Skeletal muscle satellite cell (primary cell): ENCODE results near the gene YDJC.
A peak's percentile ranks its signal among the peaks of the same experiment; 100 is the strongest.

Source experiments
- H3K27me3 ChIP-seq: 2 replicates; pipeline ENCODE4 v1.7.0; 2013; ENCODE audit warnings: low read length; ENCODE audit not compliant: control insufficient read depth, insufficient read depth
- H3K36me3 ChIP-seq: 2 replicates; pipeline ENCODE4 v1.7.0; 2013; ENCODE audit warnings: mild to moderate bottlenecking, control low read depth, low read length; ENCODE audit not compliant: insufficient read depth
- H3K4me1 ChIP-seq: 2 replicates; pipeline ENCODE4 v1.7.0; 2013; ENCODE audit warnings: low read length; ENCODE audit not compliant: control insufficient read depth, insufficient read depth
- H3K4me2 ChIP-seq: 2 replicates; pipeline ENCODE4 v1.7.0; 2013; ENCODE audit warnings: mild to moderate bottlenecking, low read length
- H3K4me3 ChIP-seq: 2 replicates; pipeline ENCODE4 v1.7.0; 2013; ENCODE audit warnings: low read length
- H3K9ac ChIP-seq: 2 replicates; pipeline ENCODE4 v1.7.0; 2013; ENCODE audit warnings: mild to moderate bottlenecking, low read depth, low read length, moderate library complexity
- H3K9me3 ChIP-seq: replicated peaks from 2 replicates; pipeline ENCODE4 v1.7.0; 2013; ENCODE audit warnings: mild to moderate bottlenecking, control low read depth, low read length

The YDJC gene

DNA sequence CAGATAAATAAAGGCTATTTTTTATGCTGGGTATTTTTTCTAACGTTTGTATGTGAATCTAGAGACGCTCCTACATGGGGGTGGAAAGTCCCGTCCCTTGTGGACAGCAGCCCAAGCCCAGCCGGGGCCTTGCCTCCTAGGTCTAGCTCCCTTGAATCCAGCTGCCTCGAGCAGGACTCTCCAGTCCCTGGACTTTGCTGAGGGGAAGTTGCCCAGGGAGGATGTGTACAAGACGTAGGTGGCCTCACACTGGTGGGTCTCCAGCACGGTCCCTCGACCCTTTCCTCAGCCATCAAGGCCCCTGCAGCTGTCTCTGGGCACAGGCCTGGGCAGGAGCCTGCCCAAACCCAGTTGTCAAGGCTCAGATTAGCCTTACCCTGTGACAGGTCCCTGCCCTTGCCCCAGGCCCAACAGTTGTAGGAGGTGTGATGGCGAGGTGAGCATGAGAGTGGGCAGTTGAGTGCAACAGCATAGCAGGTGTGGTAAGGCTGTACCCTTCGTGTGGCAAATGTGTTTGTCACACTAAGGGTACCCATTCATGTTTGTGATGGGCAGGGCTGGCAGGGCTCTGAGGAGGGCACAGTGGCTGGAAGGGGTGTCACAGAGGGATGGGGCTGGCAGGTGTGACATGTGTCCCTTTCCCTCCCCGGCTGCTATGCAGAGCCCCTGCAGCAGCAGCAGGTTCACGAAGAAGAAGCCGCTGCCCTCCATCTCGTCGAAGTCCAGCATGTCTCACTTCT is 6.1 kb upstream of the YDJC start:
- Histone ChIP-seq H3K27me3 (no peaks in the 10 kb centered on the region), H3K4me2 (no peak overlapping the region), H3K9me3 (no peaks in the 10 kb centered on the region), H3K4me3 (no peak overlapping the region), H3K9ac (no peak overlapping the region), H3K36me3 (no peaks in the 10 kb centered on the region), H3K4me1 (no peaks in the 10 kb centered on the region)

DNA sequence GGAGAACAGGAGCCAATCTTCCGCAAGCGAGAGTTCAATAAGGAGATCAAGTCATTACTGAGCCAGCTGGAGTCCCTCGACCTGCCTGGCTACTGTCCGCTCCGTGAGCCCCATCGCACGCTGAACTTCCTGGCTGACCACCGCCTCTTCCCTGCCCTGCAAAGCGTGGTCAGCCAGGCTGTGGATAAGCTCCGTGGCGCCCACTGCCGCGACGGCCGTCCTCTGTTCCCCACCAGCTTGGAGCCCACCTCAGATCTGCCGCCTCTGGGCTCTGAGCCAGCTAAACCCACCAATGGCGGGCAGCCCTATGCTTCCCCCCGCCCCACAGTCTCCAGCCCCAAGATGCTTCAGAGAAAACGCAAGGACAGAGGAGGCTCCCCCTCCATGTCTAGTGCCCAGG is 5.0 kb upstream of the YDJC start:
- Histone ChIP-seq H3K4me3 (no peak overlapping the region), H3K9ac (no peak overlapping the region), H3K27me3 (no peaks in the 10 kb centered on the region), H3K9me3 (no peaks in the 10 kb centered on the region), H3K4me2 (no peak overlapping the region), H3K4me1 (no peaks in the 10 kb centered on the region), H3K36me3 (no peaks in the 10 kb centered on the region)

DNA sequence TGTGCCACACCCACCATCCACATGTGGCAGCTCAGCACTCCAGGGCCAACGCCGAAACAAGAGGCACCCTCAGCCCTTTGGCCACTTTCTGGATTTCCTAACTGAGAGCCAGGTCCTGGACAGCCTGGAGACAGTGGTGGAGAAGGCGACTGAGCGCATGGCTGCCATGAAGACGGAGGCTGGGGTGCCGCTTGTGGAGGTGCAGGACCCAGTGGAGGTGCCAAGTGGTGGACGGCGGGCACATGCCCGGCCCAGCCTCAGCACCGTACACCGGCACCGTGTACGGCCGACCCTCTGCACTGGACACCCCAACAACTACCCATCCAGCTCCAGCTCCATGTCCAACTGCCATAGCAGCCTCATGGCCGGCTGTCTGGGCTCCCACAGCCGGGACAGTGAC is 4.3 kb upstream of the YDJC start:
- H3K27me3 ChIP-seq: no peaks in the 10 kb centered on the region
- H3K4me2 ChIP-seq: no peak overlapping the region
- H3K4me3 ChIP-seq: no peak overlapping the region
- no peak overlapping the region for H3K9ac ChIP-seq
- no peaks in the 10 kb centered on the region for H3K36me3 ChIP-seq
- H3K4me1 ChIP-seq: peaks cover 2% of the 10 kb centered on the region
- no peaks in the 10 kb centered on the region for H3K9me3 ChIP-seq

DNA sequence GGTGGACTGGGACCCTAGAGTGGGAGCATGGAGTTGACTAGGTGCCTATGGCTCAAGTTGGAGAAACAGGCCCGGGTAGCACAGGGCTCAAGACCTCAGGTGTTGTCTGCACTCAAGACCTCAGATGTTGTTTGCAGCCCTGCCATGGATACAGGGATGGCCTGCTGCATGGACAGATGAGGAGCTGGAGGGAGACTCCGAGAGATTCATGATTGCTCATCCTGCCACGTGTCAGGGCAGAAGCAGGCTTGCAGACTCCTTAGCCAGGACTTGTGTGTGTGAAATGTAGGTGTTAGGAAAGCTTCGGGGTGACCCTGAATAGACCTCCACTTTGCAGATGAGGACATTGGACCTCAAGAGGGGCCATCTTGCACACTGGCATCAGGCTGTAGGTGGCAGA is 3.7 kb upstream of the YDJC start:
- no peak overlapping the region for H3K4me2 ChIP-seq
- H3K4me3 ChIP-seq: no peak overlapping the region
- no peaks in the 10 kb centered on the region for H3K36me3 ChIP-seq
- H3K27me3 ChIP-seq: no peaks in the 10 kb centered on the region
- H3K9me3 ChIP-seq: no peaks in the 10 kb centered on the region
- peaks cover 5% of the 10 kb centered on the region for H3K4me1 ChIP-seq
- H3K9ac ChIP-seq: no peak overlapping the region

DNA sequence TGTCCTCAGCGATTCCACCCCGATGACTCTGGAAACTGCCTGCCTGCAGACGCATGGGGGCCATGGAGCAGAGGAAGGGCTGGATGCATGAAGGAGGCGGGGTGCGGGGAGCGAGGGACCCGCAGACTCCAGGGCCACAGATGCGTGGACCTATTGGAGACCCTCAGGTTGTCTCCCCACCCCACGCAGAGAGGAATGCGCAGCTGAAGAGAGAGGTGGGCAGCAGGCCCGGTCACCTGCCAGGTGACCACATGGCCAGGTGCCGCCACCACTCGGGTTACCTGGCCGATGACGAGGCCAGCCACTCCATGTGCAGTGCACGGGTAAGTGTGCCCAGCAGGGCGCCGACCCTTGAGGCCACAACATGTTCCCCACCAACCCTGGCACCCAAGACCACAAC is 3.1 kb upstream of the YDJC start:
- Histone ChIP-seq H3K27me3 (no peaks in the 10 kb centered on the region), H3K9ac (no peak overlapping the region), H3K4me2 (no peak overlapping the region), H3K9me3 (no peaks in the 10 kb centered on the region), H3K36me3 (no peaks in the 10 kb centered on the region), H3K4me3 (no peak overlapping the region), H3K4me1 (peaks cover 5% of the 10 kb centered on the region)

DNA sequence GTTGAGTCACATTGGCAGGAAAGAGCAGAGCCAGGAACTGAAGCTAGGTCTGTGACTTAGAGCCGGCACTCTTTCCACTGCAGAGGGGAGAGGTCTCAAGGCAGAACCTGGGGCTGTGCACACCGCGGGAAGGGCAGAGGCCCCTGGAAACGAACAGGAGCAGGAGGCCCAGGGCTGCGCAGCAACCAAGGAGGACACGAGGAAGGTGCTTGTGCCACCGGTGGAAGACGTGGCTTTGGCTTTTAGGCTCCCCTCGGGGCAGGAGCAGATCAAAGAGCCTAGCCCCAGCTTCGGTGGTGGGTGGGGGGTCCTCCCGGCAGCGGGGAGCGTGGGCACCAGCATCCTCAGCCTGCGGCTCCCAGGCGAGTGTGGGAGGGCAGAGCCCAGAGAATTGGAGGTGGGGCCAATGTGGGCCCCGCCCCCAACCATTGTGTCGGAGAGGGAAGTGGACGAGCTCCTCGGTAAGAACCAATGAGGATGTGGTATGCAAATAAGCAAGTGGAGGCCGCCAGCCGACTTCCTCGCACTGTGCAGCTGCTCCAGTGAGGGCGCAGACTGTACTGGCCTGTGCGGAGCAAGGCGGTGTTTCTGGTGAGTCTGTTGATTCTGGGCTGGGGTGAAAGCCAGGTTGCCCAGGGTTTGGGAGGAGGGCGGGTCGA is 2.5 kb upstream of the YDJC start, which contains the start of gene CCDC116:
CCDC116 (plus strand) TSS at position 524 of the 659 bp plus-strand sequence. CDS start 422 bp downstream, outside the sequence.
- Histone ChIP-seq H3K4me1 (peaks cover 5% of the 10 kb centered on the region), H3K9me3 (no peaks in the 10 kb centered on the region), H3K4me2 (no peak within 1 kb of the TSS), H3K9ac (no peak within 1 kb of the TSS), H3K36me3 (no peaks in the 10 kb centered on the region), H3K27me3 (no peaks in the 10 kb centered on the region), H3K4me3 (no peak within 1 kb of the TSS)

DNA sequence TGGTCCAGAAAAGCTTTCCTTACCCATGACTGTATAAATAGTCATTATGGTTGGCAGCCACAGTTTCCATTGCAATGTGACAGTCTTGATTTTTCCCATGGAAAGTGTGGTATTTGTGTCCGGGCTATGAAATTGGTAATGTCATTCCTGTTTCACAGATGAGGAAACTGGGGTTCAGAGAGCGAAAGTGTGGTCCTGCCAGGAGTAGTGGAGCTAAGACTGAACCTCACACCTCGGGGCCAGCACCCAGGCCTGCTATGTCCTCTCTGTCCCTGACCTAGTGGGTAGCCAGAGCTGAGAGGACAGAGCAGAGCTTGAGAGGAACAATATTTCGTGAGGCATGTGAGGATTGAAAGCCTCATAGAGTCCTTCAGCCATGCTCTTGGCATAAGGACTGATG is 1.2 kb upstream of the YDJC start:
- no peaks in the 10 kb centered on the region for H3K9me3 ChIP-seq
- no peak overlapping the region for H3K4me3 ChIP-seq
- no peak overlapping the region for H3K4me2 ChIP-seq
- H3K36me3 ChIP-seq: peaks cover 4% of the 10 kb centered on the region
- peaks cover 5% of the 10 kb centered on the region for H3K4me1 ChIP-seq
- H3K27me3 ChIP-seq: no peaks in the 10 kb centered on the region
- no peak overlapping the region for H3K9ac ChIP-seq

DNA sequence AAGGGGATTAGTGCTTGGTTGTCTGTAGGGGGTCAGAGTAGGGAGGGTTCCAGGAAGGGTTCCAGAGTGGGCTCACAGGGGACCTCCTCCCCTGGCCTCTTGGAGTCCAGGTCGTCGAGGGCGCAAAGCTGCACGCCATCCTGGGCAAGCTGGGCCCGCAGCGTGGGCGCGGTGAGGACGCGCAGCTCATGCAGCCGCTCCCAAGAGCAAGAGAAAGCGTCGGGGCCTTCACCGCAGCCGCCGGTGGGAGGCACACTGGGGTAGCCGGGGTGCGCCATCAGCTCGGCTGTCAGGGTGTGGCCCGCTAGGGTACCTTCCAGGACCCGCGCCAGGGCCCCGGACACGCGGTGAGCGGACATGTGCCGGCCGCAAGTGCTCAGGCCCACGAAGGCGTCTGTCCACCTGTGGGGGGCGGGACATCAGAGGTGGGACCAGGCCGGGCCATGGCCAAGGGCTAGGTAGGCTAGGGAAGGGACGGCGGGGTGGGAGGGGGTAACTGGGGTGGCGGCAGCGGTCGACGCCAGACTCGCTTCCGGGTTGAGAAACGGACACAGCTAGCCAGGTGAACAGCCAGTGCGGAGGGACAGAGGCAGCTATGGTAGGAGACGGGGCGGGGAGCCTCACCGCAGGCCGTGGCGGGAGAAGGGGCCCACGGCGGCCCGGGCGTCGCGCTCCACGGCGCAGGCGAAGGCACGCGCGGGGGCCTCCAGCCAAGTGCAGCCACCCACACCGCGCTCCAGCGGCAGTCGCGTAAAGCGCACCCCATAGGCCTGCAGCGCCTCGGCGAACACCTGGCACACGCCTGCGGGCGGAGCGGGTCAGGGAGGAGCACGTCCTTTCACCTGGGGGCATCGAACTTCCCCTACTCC is 1.2 kb downstream of the YDJC start:
- peak overlapping the region; percentile 94 for H3K9ac ChIP-seq
- peaks cover 6% of the 10 kb centered on the region for H3K4me1 ChIP-seq
- H3K36me3 ChIP-seq: peaks cover 5% of the 10 kb centered on the region
- H3K9me3 ChIP-seq: no peaks in the 10 kb centered on the region
- peak overlapping the region; percentile 95 for H3K4me2 ChIP-seq
- no peaks in the 10 kb centered on the region for H3K27me3 ChIP-seq
- peak overlapping the region; percentile 97 for H3K4me3 ChIP-seq

DNA sequence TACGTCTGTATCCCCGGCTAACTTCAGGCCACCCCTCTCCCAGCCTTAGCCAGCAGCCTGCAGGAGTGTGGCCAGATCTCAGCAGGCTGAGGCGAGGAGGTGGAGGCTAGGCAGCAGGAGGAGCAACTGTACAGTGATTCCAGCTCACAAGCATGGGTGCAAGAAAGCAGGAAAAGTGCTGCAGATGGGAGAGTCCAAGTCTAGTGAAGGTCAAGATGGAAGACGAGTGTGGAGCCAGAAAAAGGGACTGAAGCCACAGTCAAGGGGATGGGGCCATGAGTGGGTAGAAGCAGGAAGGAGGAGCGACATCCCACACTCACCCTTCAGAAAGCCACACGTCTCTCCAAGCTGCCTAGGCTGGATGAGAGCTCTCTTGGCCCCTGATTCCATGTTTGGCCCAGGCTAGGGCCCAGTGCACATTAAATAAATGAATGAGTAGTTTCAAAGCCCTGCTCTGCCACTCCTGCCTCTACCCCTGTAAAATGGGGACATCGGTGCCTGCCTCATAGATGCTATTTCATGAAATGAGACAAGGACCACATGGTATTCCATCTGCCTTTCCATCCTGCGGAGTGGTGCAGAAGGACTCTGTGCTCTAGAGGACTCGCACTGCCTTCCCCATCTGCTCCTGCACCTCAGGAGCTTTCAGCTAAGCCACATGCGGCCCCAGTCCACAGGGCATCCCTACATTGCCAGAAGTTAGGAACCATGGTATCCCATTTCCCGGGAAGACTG is 2.9 kb downstream of the YDJC start:
- Histone ChIP-seq H3K4me2 (no peak overlapping the region), H3K9ac (no peak overlapping the region), H3K27me3 (no peaks in the 10 kb centered on the region), H3K9me3 (no peaks in the 10 kb centered on the region), H3K4me1 (peaks cover 11% of the 10 kb centered on the region), H3K36me3 (peaks cover 18% of the 10 kb centered on the region), H3K4me3 (no peak overlapping the region)

DNA sequence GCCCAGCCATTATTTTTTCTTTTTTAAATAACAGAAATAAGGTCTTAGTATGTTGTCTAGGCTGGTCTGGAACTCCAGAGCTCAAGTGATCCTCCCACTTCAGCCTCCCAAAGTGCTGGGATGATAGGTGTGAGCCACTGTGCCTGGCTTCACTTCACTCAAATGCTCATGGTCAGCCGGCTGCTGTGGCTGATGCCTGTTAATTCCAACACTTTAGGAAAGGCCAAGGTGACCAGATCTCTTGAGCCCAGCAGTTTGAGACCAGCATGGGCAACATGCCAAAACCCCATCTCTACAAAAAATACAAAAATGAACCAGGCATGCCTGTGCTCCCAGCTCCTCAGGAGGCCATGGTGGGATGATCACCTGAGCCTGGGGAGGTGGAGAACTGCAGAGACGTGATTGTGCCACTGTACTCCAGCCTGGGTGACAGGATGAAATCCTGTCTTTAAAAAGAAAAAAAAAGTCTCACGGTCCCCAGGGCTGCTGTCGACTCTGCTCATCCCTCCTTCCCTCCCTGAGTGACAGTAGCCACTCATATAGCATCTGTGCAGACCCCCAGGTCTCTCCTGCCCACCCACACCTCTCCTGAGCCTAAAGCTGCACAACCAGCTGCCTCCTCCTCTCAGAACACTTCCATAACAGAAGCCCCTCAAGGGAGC is 3.6 kb downstream of the YDJC start:
- H3K4me2 ChIP-seq: no peak overlapping the region
- no peaks in the 10 kb centered on the region for H3K27me3 ChIP-seq
- peaks cover 18% of the 10 kb centered on the region for H3K36me3 ChIP-seq
- no peak overlapping the region for H3K4me3 ChIP-seq
- peaks cover 11% of the 10 kb centered on the region for H3K4me1 ChIP-seq
- H3K9ac ChIP-seq: no peak overlapping the region
- H3K9me3 ChIP-seq: no peaks in the 10 kb centered on the region
